SU-DHL-6 (cell line): ENCODE measurements around the gene GRIK4.

Experiments
- EZH2phosphoT487 ChIP-seq: fragments of 200-600 bp; sonication (generic), shearing (Covaris generic); conservative IDR thresholded peaks from 2 replicates; pipeline ENCODE4 v1.6.1; 2018; ENCODE audit warnings: mild to moderate bottlenecking, antibody characterized with exemption, low read length, moderate library complexity, mixed read lengths
- TF ChIP-seq, protein P1 (sequence below): fragments of 200-600 bp; sonication (generic); IDR thresholded peaks from one replicate; pipeline ENCODE4 v1.5.1; 2017; ENCODE audit warnings: antibody characterized with exemption, mild to moderate bottlenecking, low read length, moderate library complexity; ENCODE audit not compliant: insufficient read depth, poor library complexity, severe bottlenecking

DNA sequence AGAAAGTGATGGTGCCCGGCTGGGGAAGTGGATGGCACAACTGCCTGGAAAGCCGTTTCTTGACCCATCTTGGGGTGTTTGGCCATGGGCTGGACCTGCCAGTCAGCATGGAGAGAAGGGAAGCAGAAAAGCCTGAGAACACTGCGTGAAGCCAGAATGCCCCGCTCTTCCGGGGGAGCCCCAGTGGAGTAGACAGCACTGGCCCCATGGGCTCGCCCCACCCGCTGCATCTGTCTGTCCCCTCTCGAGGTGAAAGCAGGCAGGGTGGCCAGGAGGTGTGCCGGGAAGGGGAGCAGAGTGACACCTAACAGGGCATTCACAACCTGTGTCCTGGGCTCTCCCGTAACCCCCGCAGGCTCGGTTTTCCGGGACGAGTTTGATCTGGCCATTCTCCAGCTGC, 455.3 kb downstream of the GRIK4 start:
- TF ChIP-seq, protein P1, sequence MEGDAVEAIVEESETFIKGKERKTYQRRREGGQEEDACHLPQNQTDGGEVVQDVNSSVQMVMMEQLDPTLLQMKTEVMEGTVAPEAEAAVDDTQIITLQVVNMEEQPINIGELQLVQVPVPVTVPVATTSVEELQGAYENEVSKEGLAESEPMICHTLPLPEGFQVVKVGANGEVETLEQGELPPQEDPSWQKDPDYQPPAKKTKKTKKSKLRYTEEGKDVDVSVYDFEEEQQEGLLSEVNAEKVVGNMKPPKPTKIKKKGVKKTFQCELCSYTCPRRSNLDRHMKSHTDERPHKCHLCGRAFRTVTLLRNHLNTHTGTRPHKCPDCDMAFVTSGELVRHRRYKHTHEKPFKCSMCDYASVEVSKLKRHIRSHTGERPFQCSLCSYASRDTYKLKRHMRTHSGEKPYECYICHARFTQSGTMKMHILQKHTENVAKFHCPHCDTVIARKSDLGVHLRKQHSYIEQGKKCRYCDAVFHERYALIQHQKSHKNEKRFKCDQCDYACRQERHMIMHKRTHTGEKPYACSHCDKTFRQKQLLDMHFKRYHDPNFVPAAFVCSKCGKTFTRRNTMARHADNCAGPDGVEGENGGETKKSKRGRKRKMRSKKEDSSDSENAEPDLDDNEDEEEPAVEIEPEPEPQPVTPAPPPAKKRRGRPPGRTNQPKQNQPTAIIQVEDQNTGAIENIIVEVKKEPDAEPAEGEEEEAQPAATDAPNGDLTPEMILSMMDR: no peak
- no peak for TF ChIP-seq EZH2phosphoT487
